ENCODE data around the gene CLDN4.
A peak's percentile ranks its signal among the peaks of the same experiment; 100 is the strongest.
"Not testable (repeated sequence)": the region's sequence is repeated elsewhere in the genome, so short reads cannot be mapped to it uniquely, and the experiment has no call there.

Gene CLDN4

GRCh38 chr7:73823873-73824592 lies 6.8 kb upstream of the CLDN4 start:
- DNase-seq, result no peak

GRCh38 chr7:73824986-73825385 lies 5.8 kb upstream of the CLDN4 start:
- DNase-seq, result no peak

GRCh38 chr7:73827567-73828106 lies 3.2 kb upstream of the CLDN4 start:
- DNase-seq, result no peak

- DNase-seq, result no peak
Measured at GRCh38 chr7:73828107-73828803, 2.5 kb upstream of the CLDN4 start.

- DNase-seq, result no peak
Measured at GRCh38 chr7:73828972-73829371, 1.8 kb upstream of the CLDN4 start.

GRCh38 chr7:73829505-73829904 lies 1.3 kb upstream of the CLDN4 start:
- DNase-seq, result no peak

GRCh38 chr7:73829921-73830680 lies 695 bp upstream of the CLDN4 start:
- DNase-seq, result no peak

GRCh38 chr7:73831584-73831833 lies 713 bp downstream of the CLDN4 start:
- no peak for DNase-seq

GRCh38 chr7:73831834-73832651 lies 1.2 kb downstream of the CLDN4 start:
- no peak for DNase-seq

- no peak for DNase-seq
Measured at GRCh38 chr7:73832806-73833205, 2.0 kb downstream of the CLDN4 start.

GRCh38 chr7:73833251-73833919 lies 2.6 kb downstream of the CLDN4 start:
- DNase-seq, result no peak

GRCh38 chr7:73834626-73835191 lies 3.9 kb downstream of the CLDN4 start:
- no peak for DNase-seq

- DNase-seq, result not testable (repeated sequence)
Measured at GRCh38 chr7:73837167-73837566, 6.4 kb downstream of the CLDN4 start.

- no peak for DNase-seq
Measured at GRCh38 chr7:73838642-73839041, 7.8 kb downstream of the CLDN4 start.

- DNase-seq, result no peak
Measured at GRCh38 chr7:73839290-73839689, 8.5 kb downstream of the CLDN4 start.

- DNase-seq, result no peak
Measured at GRCh38 chr7:73839743-73840714, 9.2 kb downstream of the CLDN4 start.

GRCh38 chr7:73840715-73841379 lies 10.1 kb downstream of the CLDN4 start:
- no peak for DNase-seq

GRCh38 chr7:73841689-73842066 lies 10.9 kb downstream of the CLDN4 start:
- DNase-seq, result no peak

GRCh38 chr7:73842067-73842976 lies 11.5 kb downstream of the CLDN4 start, which contains the start of gene METTL27:
Gene METTL27 (minus strand): TSS chr7:73842516. CDS start chr7:73842140, 376 bp downstream.
- peak; percentile 93 for DNase-seq
